Astrocyte (in vitro differentiated cells and primary cell): Measurements from ENCODE around the gene ANTXR1. TPM values are rescaled to one million over a fixed set of nuclear protein-coding genes. Genes with fewer than 3 reads are reported as not detected.

ENCODE experiments used
- DNase-seq: peaks from one replicate; pipeline ENCODE4 v3.0.0-alpha.2; 2010; ENCODE audit warnings: low read depth
- FAIRE-seq: peaks from 2 replicates; lab custom pipeline; 2011; peaks lifted over from hg19 to GRCh38; lab: Jason Lieb, UNC
- H2AFZ ChIP-seq: 2 replicates; pipeline ENCODE4 v1.6.0; 2012; ENCODE audit warnings: low read depth, low read length, inconsistent platforms
- H3K27ac ChIP-seq: 2 replicates; pipeline ENCODE4 v1.5.1; 2011; ENCODE audit warnings: low read depth, low read length, inconsistent platforms
- H3K27me3 ChIP-seq: 2 replicates; pipeline ENCODE4 v1.6.0; 2011; ENCODE audit warnings: low read length, inconsistent platforms; ENCODE audit not compliant: insufficient read depth
- H3K36me3 ChIP-seq: 2 replicates; pipeline ENCODE4 v1.5.1; 2011; ENCODE audit warnings: low read length, inconsistent platforms; ENCODE audit not compliant: insufficient read depth
- H3K4me1 ChIP-seq: 2 replicates; pipeline ENCODE4 v1.5.1; 2011; ENCODE audit warnings: low read length, inconsistent platforms; ENCODE audit not compliant: insufficient read depth
- H3K4me2 ChIP-seq: 2 replicates; pipeline ENCODE4 v1.6.0; 2012; ENCODE audit warnings: low read length, inconsistent platforms
- H3K4me3 ChIP-seq: 2 replicates; pipeline ENCODE4 v1.5.1; 2011; ENCODE audit warnings: low read depth, mild to moderate bottlenecking, low read length, inconsistent platforms; ENCODE audit not compliant: insufficient read depth
- H3K79me2 ChIP-seq: 2 replicates; pipeline ENCODE4 v1.6.0; 2012; ENCODE audit warnings: mild to moderate bottlenecking, low read length, inconsistent platforms; ENCODE audit not compliant: insufficient read depth
- H3K9ac ChIP-seq: 2 replicates; pipeline ENCODE4 v1.6.0; 2012; ENCODE audit warnings: mild to moderate bottlenecking, low read length, inconsistent platforms
- H3K9me3 ChIP-seq: 2 replicates; pipeline ENCODE4 v1.5.1; 2012; ENCODE audit warnings: low read depth, mild to moderate bottlenecking, low read length, inconsistent platforms; ENCODE audit not compliant: insufficient read depth
- H4K20me1 ChIP-seq: 2 replicates; pipeline ENCODE4 v1.6.0; 2012; ENCODE audit warnings: low read length, inconsistent platforms; ENCODE audit not compliant: insufficient read depth
- H3K27ac Mint-ChIP-seq: one replicate; pipeline ENCODE4 v1.8.0; 2021; ENCODE audit warnings: mild to moderate bottlenecking, mixed read lengths; ENCODE audit not compliant: unreplicated experiment
- H3K27me3 Mint-ChIP-seq: one replicate; pipeline ENCODE4 v1.8.0; 2021; ENCODE audit warnings: low read depth, mixed read lengths; ENCODE audit not compliant: unreplicated experiment
- H3K36me3 Mint-ChIP-seq: one replicate; pipeline ENCODE4 v1.8.0; 2021; ENCODE audit warnings: low read depth, mixed read lengths; ENCODE audit not compliant: unreplicated experiment
- H3K4me1 Mint-ChIP-seq: one replicate; pipeline ENCODE4 v1.8.0; 2021; ENCODE audit warnings: low read depth, mixed read lengths; ENCODE audit not compliant: unreplicated experiment
- H3K4me3 Mint-ChIP-seq: one replicate; pipeline ENCODE4 v1.8.0; 2021; ENCODE audit warnings: mild to moderate bottlenecking, moderate library complexity, mixed read lengths; ENCODE audit not compliant: unreplicated experiment
- H3K9me3 Mint-ChIP-seq: one replicate; pipeline ENCODE4 v1.8.0; 2021; ENCODE audit warnings: mild to moderate bottlenecking, mixed read lengths; ENCODE audit not compliant: unreplicated experiment
- CTCF ChIP-seq: IDR thresholded peaks from 2 replicates; pipeline ENCODE4 v1.5.1; 2011; ENCODE audit warnings: low read depth, mild to moderate bottlenecking, inconsistent platforms, low read length, moderate library complexity; ENCODE audit not compliant: insufficient read depth
- EZH2 ChIP-seq: IDR thresholded peaks from 2 replicates; pipeline ENCODE4 v1.6.1; 2012; ENCODE audit warnings: mild to moderate bottlenecking, low read length, inconsistent platforms; ENCODE audit not compliant: insufficient read depth
- total RNA-seq: library from RNA; stranded (reverse); gene quantifications from 2 replicates; pipeline ENCODE4 v1.2.1, GENCODE V29; 2021

ANTXR1 gene
- total RNA-seq, 1 donor from 2014 or later: 67.8 TPM

- DNase-seq (no peak), FAIRE-seq (no peak)
- Histone ChIP-seq H3K27ac (no peak overlapping the region), H3K79me2 (no peaks in the 10 kb centered on the region), H3K27me3 (no peaks in the 10 kb centered on the region), H2AFZ (no peak overlapping the region), H4K20me1 (no peaks in the 10 kb centered on the region), H3K9me3 (peaks cover 6% of the 10 kb centered on the region), H3K9ac (no peak overlapping the region), H3K36me3 (no peaks in the 10 kb centered on the region), H3K4me1 (peaks cover 9% of the 10 kb centered on the region), H3K4me2 (no peak overlapping the region), H3K4me3 (no peak overlapping the region)
- Mint-ChIP-seq H3K27ac (no peak overlapping the region), H3K4me1 (peaks cover 11% of the 10 kb centered on the region), H3K27me3 (no peaks in the 10 kb centered on the region), H3K36me3 (peaks cover 13% of the 10 kb centered on the region), H3K9me3 (no peaks in the 10 kb centered on the region), H3K4me3 (no peak overlapping the region)
- TF ChIP-seq CTCF (no peak), EZH2 (no peak)
Observed at GRCh38 chr2:69152847-69153583, 140.0 kb downstream of the ANTXR1 start.

- no peak for FAIRE-seq
Observed at GRCh38 chr2:69154106-69154505, 141.1 kb downstream of the ANTXR1 start.

More at GRCh38 chr2:69154106-69154505, 141.1 kb downstream of the ANTXR1 start:
- H3K4me1 ChIP-seq: peaks cover 9% of the 10 kb centered on the region
- H3K9me3 ChIP-seq: peaks cover 6% of the 10 kb centered on the region
- H3K9ac ChIP-seq: no peak overlapping the region
- no peaks in the 10 kb centered on the region for H3K79me2 ChIP-seq
- Mint-ChIP-seq H3K36me3 (peaks cover 11% of the 10 kb centered on the region), H3K27ac (no peak overlapping the region), H3K9me3 (no peaks in the 10 kb centered on the region), H3K4me3 (no peak overlapping the region), H3K27me3 (no peaks in the 10 kb centered on the region), H3K4me1 (peaks cover 11% of the 10 kb centered on the region)
- H3K4me3 ChIP-seq: no peak overlapping the region
- no peaks in the 10 kb centered on the region for H3K36me3 ChIP-seq
- TF ChIP-seq EZH2 (no peak), CTCF (no peak)
- no peak overlapping the region for H3K4me2 ChIP-seq
- H2AFZ ChIP-seq: no peak overlapping the region
- H4K20me1 ChIP-seq: no peaks in the 10 kb centered on the region
- H3K27ac ChIP-seq: no peak overlapping the region
- DNase-seq: peak; percentile 57
- no peaks in the 10 kb centered on the region for H3K27me3 ChIP-seq
